Renal cortical epithelial cell (primary cell): ENCODE measurements around the gene FUOM. TPM values are rescaled to one million over a fixed set of nuclear protein-coding genes. Genes with fewer than 3 reads are reported as not detected.

Source experiments
- DNase-seq: peaks from one replicate; pipeline ENCODE4 v3.0.0-alpha.2; 2011; ENCODE audit warnings: low read depth
- total RNA-seq: library from RNA; depleted of rRNA; stranded (reverse); fragments of >200 nt; gene quantifications from 2 replicates; pipeline ENCODE4 v1.2.3, GENCODE V29; 2014

FUOM gene
- 6.3 and 56.8 TPM in 2 replicates for total RNA-seq

- peak; percentile 30 for DNase-seq
These were observed at the start of gene FUOM for GRCh38 chr10:133357285-133358161. Gene FUOM, minus strand, starts transcription at chr10:133358019. Its CDS starts 12 bp downstream, at chr10:133358007.

GRCh38 chr10:133405844-133406527 lies 48.2 kb upstream of the FUOM start:
- no peak for DNase-seq

- peak; percentile 32 for DNase-seq
These were observed 47.5 kb upstream of the FUOM start for GRCh38 chr10:133405272-133405671.

GRCh38 chr10:133403784-133404183 lies 46.0 kb upstream of the FUOM start:
- no peak for DNase-seq

GRCh38 chr10:133403359-133403758 lies 45.5 kb upstream of the FUOM start:
- no peak for DNase-seq

- no peak for DNase-seq
These were observed 44.3 kb upstream of the FUOM start for GRCh38 chr10:133401981-133402725.

- DNase-seq: no peak
These were observed 43.7 kb upstream of the FUOM start for GRCh38 chr10:133401500-133401899.

- no peak for DNase-seq
These were observed 43.0 kb upstream of the FUOM start for GRCh38 chr10:133400624-133401424.

GRCh38 chr10:133399123-133399601 lies 41.3 kb upstream of the FUOM start:
- no peak for DNase-seq

GRCh38 chr10:133397938-133398337 lies 40.1 kb upstream of the FUOM start:
- DNase-seq: no peak

- no peak for DNase-seq
These were observed 38.3 kb upstream of the FUOM start for GRCh38 chr10:133396035-133396624.

GRCh38 chr10:133394801-133395221 lies 37.0 kb upstream of the FUOM start:
- no peak for DNase-seq

- peak; percentile 70 for DNase-seq
These were observed 36.3 kb upstream of the FUOM start, which contains the start of gene MTG1 for GRCh38 chr10:133394064-133394663. Gene MTG1, plus strand, starts transcription at chr10:133394157. Its CDS starts 64 bp downstream, at chr10:133394221.

GRCh38 chr10:133393401-133394063 lies 35.7 kb upstream of the FUOM start:
- peak; percentile 17 for DNase-seq

- DNase-seq: no peak
These were observed 34.1 kb upstream of the FUOM start for GRCh38 chr10:133391761-133392518.

GRCh38 chr10:133391249-133391635 lies 33.4 kb upstream of the FUOM start:
- DNase-seq: no peak

- no peak for DNase-seq
These were observed 32.9 kb upstream of the FUOM start for GRCh38 chr10:133390597-133391248.
